ENCODE results near the gene TSHZ1.

Gene TSHZ1

DNA sequence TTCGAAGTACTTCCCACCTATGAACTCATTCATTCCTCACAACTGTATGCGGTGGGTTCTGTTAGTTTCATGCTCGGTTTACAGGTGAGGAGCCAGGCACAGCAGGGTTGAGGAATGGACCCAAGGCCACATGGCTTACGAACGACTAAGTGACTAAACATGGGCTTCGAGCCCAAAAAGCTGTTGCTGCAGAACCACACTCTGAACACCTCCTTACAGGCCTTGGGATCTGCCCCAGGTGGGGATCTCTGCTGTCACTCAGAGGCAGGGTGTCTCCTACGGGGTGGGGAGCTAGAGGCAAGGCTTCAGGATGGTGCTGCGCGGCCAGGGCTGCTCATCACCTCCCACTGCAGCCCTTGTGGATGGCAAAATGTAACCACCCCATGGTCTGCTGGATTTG lies 80.9 kb downstream of the TSHZ1 start:
- no peaks in the 10 kb centered on the region for H3K9me2 ChIP-seq (replicated peaks; ENCODE audit: low read depth, low read length)
- H3F3A ChIP-seq (ENCODE audit: low read depth): no peaks in the 10 kb centered on the region
- no peaks in the 10 kb centered on the region for H3K27me3 ChIP-seq (ENCODE audit: insufficient read depth, low read length, poor library complexity, severe bottlenecking)
- no peak overlapping the region for H3K4me3 ChIP-seq (ENCODE audit: low read length, poor library complexity, severe bottlenecking)
- H3K4me1 ChIP-seq (ENCODE audit: insufficient read depth, low read length, poor library complexity, severe bottlenecking): no peaks in the 10 kb centered on the region
- no peak overlapping the region for H3K4me2 ChIP-seq (ENCODE audit: low read depth, low read length, poor library complexity, severe bottlenecking)
- TF ChIP-seq EZH2phosphoT487 (IDR thresholded peaks at IDR 0.05; ENCODE audit: borderline replicate concordance): no peak
- TF ChIP-seq, protein P1, sequence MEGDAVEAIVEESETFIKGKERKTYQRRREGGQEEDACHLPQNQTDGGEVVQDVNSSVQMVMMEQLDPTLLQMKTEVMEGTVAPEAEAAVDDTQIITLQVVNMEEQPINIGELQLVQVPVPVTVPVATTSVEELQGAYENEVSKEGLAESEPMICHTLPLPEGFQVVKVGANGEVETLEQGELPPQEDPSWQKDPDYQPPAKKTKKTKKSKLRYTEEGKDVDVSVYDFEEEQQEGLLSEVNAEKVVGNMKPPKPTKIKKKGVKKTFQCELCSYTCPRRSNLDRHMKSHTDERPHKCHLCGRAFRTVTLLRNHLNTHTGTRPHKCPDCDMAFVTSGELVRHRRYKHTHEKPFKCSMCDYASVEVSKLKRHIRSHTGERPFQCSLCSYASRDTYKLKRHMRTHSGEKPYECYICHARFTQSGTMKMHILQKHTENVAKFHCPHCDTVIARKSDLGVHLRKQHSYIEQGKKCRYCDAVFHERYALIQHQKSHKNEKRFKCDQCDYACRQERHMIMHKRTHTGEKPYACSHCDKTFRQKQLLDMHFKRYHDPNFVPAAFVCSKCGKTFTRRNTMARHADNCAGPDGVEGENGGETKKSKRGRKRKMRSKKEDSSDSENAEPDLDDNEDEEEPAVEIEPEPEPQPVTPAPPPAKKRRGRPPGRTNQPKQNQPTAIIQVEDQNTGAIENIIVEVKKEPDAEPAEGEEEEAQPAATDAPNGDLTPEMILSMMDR (conservative IDR thresholded peaks at IDR 0.05; ENCODE audit: low read length): no peak
- H4K20me1 ChIP-seq (ENCODE audit: insufficient read depth, low read length, poor library complexity, severe bottlenecking): no peaks in the 10 kb centered on the region
- no peaks in the 10 kb centered on the region for H3K79me2 ChIP-seq (ENCODE audit: insufficient read depth, low read length)
- H3K9ac ChIP-seq (ENCODE audit: low read depth, low read length, poor library complexity, severe bottlenecking): no peak overlapping the region
- H3K9me3 ChIP-seq (ENCODE audit: insufficient read depth, low read depth, low read length): no peaks in the 10 kb centered on the region
- no peak overlapping the region for H2AFZ ChIP-seq (ENCODE audit: low read length)
- peaks cover 34% of the 10 kb centered on the region; the same call in 1 of the 2 replicates for H3K36me3 ChIP-seq (ENCODE audit: insufficient read depth, low read length)

- no peak overlapping the region for H3K4me3 ChIP-seq (ENCODE audit: low read length, poor library complexity, severe bottlenecking)
- no peaks in the 10 kb centered on the region for H3K79me2 ChIP-seq (ENCODE audit: insufficient read depth, low read length)
- H3K9me3 ChIP-seq (ENCODE audit: insufficient read depth, low read depth, low read length): no peaks in the 10 kb centered on the region
- H3K9me2 ChIP-seq (replicated peaks; ENCODE audit: low read depth, low read length): no peaks in the 10 kb centered on the region
- peaks cover 13% of the 10 kb centered on the region; the same call in 1 of the 2 replicates for H3K36me3 ChIP-seq (ENCODE audit: insufficient read depth, low read length)
- H3K27me3 ChIP-seq (ENCODE audit: insufficient read depth, low read length, poor library complexity, severe bottlenecking): no peaks in the 10 kb centered on the region
- no peaks in the 10 kb centered on the region for H3K4me1 ChIP-seq (ENCODE audit: insufficient read depth, low read length, poor library complexity, severe bottlenecking)
- H3F3A ChIP-seq (ENCODE audit: low read depth): no peaks in the 10 kb centered on the region
- no peak overlapping the region for H3K9ac ChIP-seq (ENCODE audit: low read depth, low read length, poor library complexity, severe bottlenecking)
- no peak for TF ChIP-seq EZH2phosphoT487 (IDR thresholded peaks at IDR 0.05; ENCODE audit: borderline replicate concordance)
- TF ChIP-seq, protein P1 (conservative IDR thresholded peaks at IDR 0.05; ENCODE audit: low read length): no peak
- H2AFZ ChIP-seq (ENCODE audit: low read length): no peak overlapping the region
- no peak overlapping the region for H3K4me2 ChIP-seq (ENCODE audit: low read depth, low read length, poor library complexity, severe bottlenecking)
- no peaks in the 10 kb centered on the region for H4K20me1 ChIP-seq (ENCODE audit: insufficient read depth, low read length, poor library complexity, severe bottlenecking)
Measured at GRCh38 chr18:75293591-75293990, 83.0 kb downstream of the TSHZ1 start.

DNA sequence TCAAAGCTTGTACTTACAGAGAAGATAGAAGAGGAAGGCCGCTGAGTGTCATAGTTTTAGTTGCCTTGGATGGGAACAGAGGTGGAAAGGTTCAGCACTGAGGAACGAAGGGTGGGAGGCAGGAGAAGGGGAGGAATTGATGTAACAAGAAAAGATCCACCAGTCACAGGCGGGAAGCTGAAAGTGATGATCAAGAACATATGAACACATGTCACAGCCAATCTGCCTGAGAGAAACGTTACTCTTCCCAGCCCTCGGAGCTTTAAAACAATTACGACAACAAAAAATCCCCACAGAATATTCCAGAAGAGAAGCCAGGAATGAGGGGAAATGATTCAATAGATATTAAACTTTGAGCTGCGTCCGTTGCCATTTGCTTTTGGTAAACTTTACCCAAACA lies 87.1 kb downstream of the TSHZ1 start:
- no peaks in the 10 kb centered on the region for H3F3A ChIP-seq (ENCODE audit: low read depth)
- H3K27me3 ChIP-seq (ENCODE audit: insufficient read depth, low read length, poor library complexity, severe bottlenecking): no peaks in the 10 kb centered on the region
- H3K79me2 ChIP-seq (ENCODE audit: insufficient read depth, low read length): no peaks in the 10 kb centered on the region
- H3K9me2 ChIP-seq (replicated peaks; ENCODE audit: low read depth, low read length): no peaks in the 10 kb centered on the region
- H3K4me2 ChIP-seq (ENCODE audit: low read depth, low read length, poor library complexity, severe bottlenecking): no peak overlapping the region
- H3K9ac ChIP-seq (ENCODE audit: low read depth, low read length, poor library complexity, severe bottlenecking): no peak overlapping the region
- no peaks in the 10 kb centered on the region for H4K20me1 ChIP-seq (ENCODE audit: insufficient read depth, low read length, poor library complexity, severe bottlenecking)
- no peak overlapping the region for H2AFZ ChIP-seq (ENCODE audit: low read length)
- no peak overlapping the region for H3K4me3 ChIP-seq (ENCODE audit: low read length, poor library complexity, severe bottlenecking)
- no peaks in the 10 kb centered on the region for H3K4me1 ChIP-seq (ENCODE audit: insufficient read depth, low read length, poor library complexity, severe bottlenecking)
- no peak for TF ChIP-seq EZH2phosphoT487 (IDR thresholded peaks at IDR 0.05; ENCODE audit: borderline replicate concordance)
- TF ChIP-seq, protein P1 (conservative IDR thresholded peaks at IDR 0.05; ENCODE audit: low read length): no peak
- H3K36me3 ChIP-seq (ENCODE audit: insufficient read depth, low read length): no peaks in the 10 kb centered on the region
- H3K9me3 ChIP-seq (ENCODE audit: insufficient read depth, low read depth, low read length): no peaks in the 10 kb centered on the region
